ENCODE data around the gene OXNAD1.
"Not testable (repeated sequence)": the region's sequence is repeated elsewhere in the genome, so short reads cannot be mapped to it uniquely, and the experiment has no call there.

OXNAD1 gene

GRCh38 chr3:16303037-16303575 lies 38.1 kb downstream of the OXNAD1 start:
- DNase-seq: no peak

GRCh38 chr3:16304061-16305010 lies 39.3 kb downstream of the OXNAD1 start:
- peak in 8 of 51 donors; percentile 7 to 44 (median 18) for DNase-seq

GRCh38 chr3:16305111-16305541 lies 40.1 kb downstream of the OXNAD1 start:
- DNase-seq: no peak

- DNase-seq: no peak
These were observed 43.0 kb downstream of the OXNAD1 start for GRCh38 chr3:16307832-16308531.

GRCh38 chr3:16308727-16309126 lies 43.7 kb downstream of the OXNAD1 start:
- no peak for DNase-seq

- DNase-seq: no peak
These were observed 44.5 kb downstream of the OXNAD1 start for GRCh38 chr3:16309558-16309957.

- not testable (repeated sequence) for DNase-seq
These were observed 45.5 kb downstream of the OXNAD1 start for GRCh38 chr3:16310486-16310885.

DNA sequence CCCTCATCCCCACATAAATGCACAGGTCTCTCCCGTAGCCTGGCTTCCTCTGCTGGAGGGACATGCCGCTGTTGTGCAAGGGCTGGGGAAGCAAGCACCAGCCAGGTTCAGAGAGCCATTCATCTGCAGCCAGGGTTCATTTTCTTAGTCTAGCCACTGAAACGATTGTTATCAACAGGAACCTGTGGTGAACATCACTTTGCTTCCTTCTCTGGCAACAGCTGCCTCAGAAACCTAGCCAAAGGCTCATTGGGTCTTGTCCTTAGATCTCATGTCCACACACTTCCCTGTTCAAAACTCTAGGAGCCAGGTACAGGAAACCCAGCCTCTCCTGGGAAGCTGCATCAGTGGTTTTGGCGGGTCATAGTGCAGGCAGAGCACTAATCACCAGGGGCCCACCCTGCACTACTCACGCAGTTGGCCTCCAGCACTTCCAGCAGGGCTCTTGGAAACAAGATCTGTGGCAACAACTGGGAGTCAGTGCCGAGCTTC lies 47.0 kb downstream of the OXNAD1 start:
- no peak for DNase-seq

- no peak for DNase-seq
These were observed 49.1 kb downstream of the OXNAD1 start for GRCh38 chr3:16313886-16314645.

DNA sequence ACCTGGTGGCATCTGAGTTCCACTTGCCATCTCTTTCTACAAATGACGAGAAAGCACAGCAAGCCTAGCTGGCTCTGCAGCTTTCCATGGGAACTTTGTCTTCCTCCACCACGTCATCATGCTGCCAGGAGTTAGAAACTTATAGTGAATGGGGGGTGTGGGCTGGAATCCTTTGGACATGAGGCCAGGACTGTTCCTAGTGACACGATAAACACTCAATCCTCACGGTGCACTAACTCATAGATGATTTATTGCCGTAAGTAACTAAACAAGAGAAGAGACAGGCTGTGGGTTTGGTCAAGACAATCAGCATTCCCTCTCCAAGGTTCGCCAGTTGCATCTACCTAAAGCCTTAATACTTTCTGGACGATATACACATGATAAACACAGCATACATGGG lies 50.6 kb downstream of the OXNAD1 start:
- no peak for DNase-seq

DNA sequence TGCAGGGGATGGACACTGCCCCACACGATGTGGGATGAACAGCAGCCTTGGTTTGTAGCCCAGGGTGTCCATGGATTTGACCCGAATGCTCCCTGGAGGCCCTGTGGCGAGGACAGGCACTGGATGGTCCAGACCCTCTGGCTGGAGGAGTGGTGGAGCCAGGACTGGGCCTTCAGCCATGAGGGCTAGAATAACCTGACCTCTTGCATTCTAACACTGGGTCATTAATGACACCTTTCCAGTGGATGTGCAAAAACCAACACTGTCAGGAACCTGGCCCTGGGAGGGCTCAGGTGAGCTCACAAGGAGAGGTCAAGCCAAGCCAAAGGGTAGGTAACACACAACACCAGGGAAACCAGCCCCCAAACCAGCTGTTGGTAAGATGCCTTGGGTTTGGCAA lies 51.4 kb downstream of the OXNAD1 start:
- DNase-seq: no peak

- DNase-seq: no peak
These were observed 52.0 kb downstream of the OXNAD1 start for GRCh38 chr3:16316847-16317560.

DNA sequence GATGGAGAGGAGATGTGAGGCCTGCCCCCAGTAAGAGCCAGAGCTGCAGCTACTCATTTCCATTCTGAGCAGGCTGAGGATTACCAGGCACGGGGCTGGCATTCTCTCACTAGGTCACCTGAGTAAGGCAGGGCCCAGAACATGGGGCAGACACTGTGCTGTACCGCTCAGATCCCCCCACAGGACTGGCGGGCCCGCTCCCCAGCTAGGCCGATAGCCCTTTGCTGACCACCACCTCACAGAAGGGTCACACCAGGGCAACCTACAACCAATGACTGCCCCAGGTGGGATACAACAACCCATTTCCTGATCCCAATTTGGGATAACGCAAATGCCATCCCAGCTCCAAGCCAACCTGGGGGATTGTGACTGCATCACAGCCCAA lies 52.5 kb downstream of the OXNAD1 start:
- no peak for DNase-seq

- DNase-seq: no peak
These were observed 53.2 kb downstream of the OXNAD1 start for GRCh38 chr3:16318176-16318575.

DNA sequence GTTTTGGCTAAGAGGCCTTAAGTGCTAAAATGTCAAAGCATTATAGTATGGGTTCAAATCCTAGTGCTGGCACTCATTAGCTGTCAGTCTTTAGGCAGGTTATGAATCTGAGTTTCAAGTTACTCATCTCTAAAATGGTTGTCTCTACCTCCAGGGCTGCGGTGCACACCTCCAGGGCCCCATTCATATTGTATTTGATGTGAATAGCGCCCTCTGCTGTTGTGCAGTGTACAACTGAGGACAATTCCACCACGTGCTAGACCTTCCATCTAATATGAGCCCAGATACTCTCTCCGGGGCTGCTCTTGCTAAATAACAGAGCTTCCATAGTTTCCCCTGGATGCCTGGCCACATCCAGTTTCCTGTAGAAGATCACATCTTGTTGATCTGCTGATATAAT lies 54.3 kb downstream of the OXNAD1 start:
- DNase-seq: no peak

- DNase-seq: no peak
These were observed 54.7 kb downstream of the OXNAD1 start for GRCh38 chr3:16319723-16320122.

GRCh38 chr3:16320711-16321110 lies 55.7 kb downstream of the OXNAD1 start:
- DNase-seq: no peak

GRCh38 chr3:16322189-16322588 lies 57.2 kb downstream of the OXNAD1 start:
- no peak for DNase-seq

DNA sequence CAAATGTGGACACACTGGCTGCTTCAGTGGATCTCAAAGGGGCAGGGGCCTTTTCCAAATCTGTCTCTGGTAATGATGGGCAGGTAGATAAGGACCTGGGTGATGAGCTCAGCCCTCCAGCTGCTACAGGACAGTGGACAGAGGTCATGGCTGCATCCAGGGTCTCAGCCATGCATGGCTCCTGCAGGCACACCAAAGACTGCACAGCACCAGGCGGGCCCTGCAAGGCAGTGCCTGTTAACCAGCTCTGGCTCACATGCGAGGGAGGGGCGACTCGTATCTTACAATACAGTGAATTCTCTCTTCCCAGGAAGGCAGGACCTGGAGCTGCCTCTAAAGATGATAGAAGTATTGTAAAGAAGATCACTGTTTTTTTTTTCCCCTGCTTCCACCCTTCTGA lies 58.7 kb downstream of the OXNAD1 start:
- DNase-seq: no peak

- DNase-seq: no peak
These were observed 60.8 kb downstream of the OXNAD1 start for GRCh38 chr3:16325850-16326249.
